ENCODE data around the gene STAC3. TPM values are rescaled to one million over a fixed set of nuclear protein-coding genes. Genes with fewer than 3 reads are reported as not detected.

Gene STAC3
- total RNA-seq, 1 experiment from 2014 or later = 2.5 TPM

- CTCF ChIA-PET = no interaction called here
- no peaks in the 10 kb centered on the region for H4K20me1 ChIP-seq (ENCODE audit: insufficient read depth)
- ATAC-seq (no peak), DNase-seq (ENCODE audit: low read depth, low spot score) (no peak)
- no peak overlapping the region for H3K27ac ChIP-seq (ENCODE audit: low read depth, low read length)
- H3K79me2 ChIP-seq (ENCODE audit: insufficient read depth, low read length) = no peaks in the 10 kb centered on the region
- no TSS peak for BruUV-seq (replicated peaks)
- no peaks in the 10 kb centered on the region for H3K9me2 ChIP-seq (ENCODE audit: insufficient read depth)
- H3K4me1 ChIP-seq (ENCODE audit: control insufficient read depth in 1 of 2, insufficient read depth in 2 of 2, low read length in 2 of 2) = no peaks in the 10 kb centered on the region
- POLR2A ChIA-PET = no interaction called here
- no peak overlapping the region for H2AFZ ChIP-seq (ENCODE audit: low read depth, low read length, poor library complexity, severe bottlenecking)
- no peak overlapping the region for H3K4me3 ChIP-seq (replicated peaks in 1 of 2; ENCODE audit: low read depth in 1 of 2, low read length in 2 of 2)
- H3K9ac ChIP-seq (ENCODE audit: low read length) = no peak overlapping the region
- no peak overlapping the region for H3K4me2 ChIP-seq (ENCODE audit: low read length)
- RAD21 ChIA-PET (ENCODE audit: low non-redundant PET in 1 of 2, low total read pairs in 2 of 2, uncharacterized antibody in 2 of 2, unreplicated experiment in 2 of 2) = interaction anchor here in 1 of 2 experiments (0.7 kb wide), 1 partner anchor 35 kb away, joined by 3 read pairs; no protein-coding TSS in a partner anchor
- intact Hi-C loops (cut with micrococcal nuclease) = no loop called here
- TF ChIP-seq ATF3 (IDR thresholded peaks at IDR 0.05) = no peak
- TF ChIP-seq CBX3 (IDR thresholded peaks at IDR 0.05; ENCODE audit: low read depth) = no peak
- no peak for TF ChIP-seq ZFX (IDR thresholded peaks at IDR 0.05)
- no peak for TF ChIP-seq CEBPB (IDR thresholded peaks at IDR 0.05; ENCODE audit: low read depth)
- no peak for TF ChIP-seq JUND (IDR thresholded peaks at IDR 0.05)
- TF ChIP-seq POLR2AphosphoS5 (IDR thresholded peaks at IDR 0.05; ENCODE audit: low read depth, low read length) = no peak
- TF ChIP-seq FOSL1 (IDR thresholded peaks at IDR 0.05; ENCODE audit: low read depth) = no peak
- no peak for TF ChIP-seq EZH2phosphoT487 (IDR thresholded peaks at IDR 0.05; ENCODE audit: borderline replicate concordance)
- H3K36me3 ChIP-seq (ENCODE audit: control insufficient read depth in 1 of 2, insufficient read depth in 2 of 2, low read length in 2 of 2) = peaks cover 0 to 3% of the 10 kb centered on the region in 2 experiments; a peak in 2 of 4 replicates
- no peaks in the 10 kb centered on the region for H3K27me3 ChIP-seq (ENCODE audit: insufficient read depth, low read length)
- no peaks in the 10 kb centered on the region for H3K9me3 ChIP-seq (ENCODE audit: control insufficient read depth in 1 of 2, insufficient read depth in 1 of 2, low read depth in 1 of 2, low read length in 2 of 2)
Observed at GRCh38 chr12:57194253-57194652, 56.7 kb downstream of the STAC3 start.

GRCh38 chr12:57193706-57194245, 57.2 kb downstream of the STAC3 start:
- no peak overlapping the region for H3K9ac ChIP-seq (ENCODE audit: low read length)
- H3K4me1 ChIP-seq (ENCODE audit: control insufficient read depth in 1 of 2, insufficient read depth in 2 of 2, low read length in 2 of 2) = no peaks in the 10 kb centered on the region
- H3K36me3 ChIP-seq (ENCODE audit: control insufficient read depth in 1 of 2, insufficient read depth in 2 of 2, low read length in 2 of 2) = peaks cover 0 to 3% of the 10 kb centered on the region in 2 experiments; a peak in 2 of 4 replicates
- POLR2A ChIA-PET = no interaction called here
- no peaks in the 10 kb centered on the region for H4K20me1 ChIP-seq (ENCODE audit: insufficient read depth)
- H3K4me3 ChIP-seq (replicated peaks in 1 of 2; ENCODE audit: low read depth in 1 of 2, low read length in 2 of 2) = no peak overlapping the region
- no peaks in the 10 kb centered on the region for H3K27me3 ChIP-seq (ENCODE audit: insufficient read depth, low read length)
- no peak overlapping the region for H3K27ac ChIP-seq (ENCODE audit: low read depth, low read length)
- no TSS peak for BruUV-seq (replicated peaks)
- no peaks in the 10 kb centered on the region for H3K79me2 ChIP-seq (ENCODE audit: insufficient read depth, low read length)
- intact Hi-C loops (cut with micrococcal nuclease) = no loop called here
- RAD21 ChIA-PET (ENCODE audit: low non-redundant PET in 1 of 2, low total read pairs in 2 of 2, uncharacterized antibody in 2 of 2, unreplicated experiment in 2 of 2) = no interaction called here
- H3K9me2 ChIP-seq (ENCODE audit: insufficient read depth) = no peaks in the 10 kb centered on the region
- CTCF ChIA-PET = no interaction called here
- ATAC-seq = peak; percentile 26; the same call in 1 of the 2 replicates
- no peak overlapping the region for H2AFZ ChIP-seq (ENCODE audit: low read depth, low read length, poor library complexity, severe bottlenecking)
- no peaks in the 10 kb centered on the region for H3K9me3 ChIP-seq (ENCODE audit: control insufficient read depth in 1 of 2, insufficient read depth in 1 of 2, low read depth in 1 of 2, low read length in 2 of 2)
- no peak for DNase-seq (ENCODE audit: low read depth, low spot score)
- H3K4me2 ChIP-seq (ENCODE audit: low read length) = no peak overlapping the region
- TF ChIP-seq FOSL1 (IDR thresholded peaks at IDR 0.05; ENCODE audit: low read depth) = no peak
- no peak for TF ChIP-seq ZBTB33 (IDR thresholded peaks at IDR 0.05; ENCODE audit: extremely low read depth, insufficient replicate concordance, low read length)
- TF ChIP-seq EZH2phosphoT487 (IDR thresholded peaks at IDR 0.05; ENCODE audit: borderline replicate concordance) = no peak
- no peak for TF ChIP-seq MAX (IDR thresholded peaks at IDR 0.05)
- TF ChIP-seq ATF3 (IDR thresholded peaks at IDR 0.05) = no peak
- TF ChIP-seq ZNF274 (IDR thresholded peaks at IDR 0.05; ENCODE audit: low read depth, low read length) = no peak
- TF ChIP-seq CTCF (IDR thresholded peaks at IDR 0.05 in 2 of 3, conservative IDR thresholded peaks at IDR 0.05 in 1 of 3; ENCODE audit: borderline replicate concordance in 1 of 3, insufficient read depth in 1 of 3, low read depth in 2 of 3, low read length in 2 of 3) = no peak
- TF ChIP-seq CEBPB (IDR thresholded peaks at IDR 0.05; ENCODE audit: low read depth) = no peak
- no peak for TF ChIP-seq EZH2 (IDR thresholded peaks at IDR 0.05)
- TF ChIP-seq YY1 (IDR thresholded peaks at IDR 0.05; ENCODE audit: extremely low read depth, insufficient replicate concordance, low read depth, low read length) = no peak
- TF ChIP-seq JUND (IDR thresholded peaks at IDR 0.05) = no peak
- no peak for TF ChIP-seq ZFX (IDR thresholded peaks at IDR 0.05)
- TF ChIP-seq SRF (IDR thresholded peaks at IDR 0.05; ENCODE audit: low read depth) = no peak
- TF ChIP-seq SP1 (IDR thresholded peaks at IDR 0.05; ENCODE audit: low read depth) = no peak
